ENCODE measurements around the gene PHKB.
A peak's percentile ranks its signal among the peaks of the same experiment; 100 is the strongest.
"Not testable (repeated sequence)": the region's sequence is repeated elsewhere in the genome, so short reads cannot be mapped to it uniquely, and the experiment has no call there.

The PHKB gene

DNA sequence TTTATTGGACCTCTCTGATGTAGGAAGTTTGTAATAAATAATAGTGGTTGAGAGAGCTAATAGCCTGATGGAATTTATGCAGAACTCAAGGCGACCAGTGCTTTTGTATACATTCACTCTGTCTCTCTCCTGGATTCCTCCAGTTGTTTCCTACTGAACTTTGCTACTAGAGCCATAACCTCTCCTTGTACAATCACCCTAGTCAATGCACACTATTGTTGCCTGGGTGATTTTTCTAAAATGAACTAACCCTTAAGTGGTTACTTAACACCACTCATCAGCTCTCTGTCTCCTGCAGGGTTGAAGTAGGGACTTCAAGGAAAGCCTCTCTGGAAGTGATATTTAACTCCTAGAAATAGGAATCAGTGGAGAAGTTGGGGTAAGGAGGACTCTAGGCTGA is 9.7 kb downstream of the PHKB start:
- Histone ChIP-seq H3K36me3 (ENCODE audit: control insufficient read depth, insufficient read depth, low read length, severe bottlenecking) (no peaks in the 10 kb centered on the region), H3K27me3 (replicated peaks; ENCODE audit: control insufficient read depth, insufficient read depth, low read length) (no peaks in the 10 kb centered on the region), H3K4me3 (ENCODE audit: low read length) (no peak overlapping the region), H3K9ac (ENCODE audit: low read length) (no peak overlapping the region), H3K9me3 (ENCODE audit: control insufficient read depth, low read length) (no peaks in the 10 kb centered on the region), H3K4me1 (ENCODE audit: control insufficient read depth, insufficient read depth, low read length) (peaks cover 5% of the 10 kb centered on the region)
- DNase-seq (ENCODE audit: low read depth), result no peak

DNA sequence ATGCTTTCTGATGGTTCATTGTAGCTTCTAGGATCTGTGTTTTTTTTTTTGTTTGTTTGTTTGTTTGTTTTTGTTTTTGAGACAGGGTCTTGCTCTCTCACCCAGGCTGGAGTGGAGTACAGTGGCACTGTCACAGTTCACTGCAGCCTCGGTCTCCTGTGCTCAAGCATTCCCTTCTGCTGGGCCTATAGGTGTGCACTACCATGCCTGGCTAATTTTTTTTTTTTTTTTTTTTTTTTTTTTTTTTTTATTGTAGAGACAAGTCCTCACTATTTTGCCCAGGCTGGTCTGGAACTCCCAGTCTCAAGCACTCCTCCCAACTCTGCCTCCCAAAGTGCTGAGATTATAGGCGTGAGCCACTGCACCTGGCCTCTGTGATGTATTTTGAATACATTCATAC is 11.9 kb downstream of the PHKB start:
- DNase-seq (ENCODE audit: low read depth); H3K36me3 ChIP-seq (ENCODE audit: control insufficient read depth, insufficient read depth, low read length, severe bottlenecking); H3K9me3 ChIP-seq (ENCODE audit: control insufficient read depth, low read length); H3K9ac ChIP-seq (ENCODE audit: low read length); H3K4me3 ChIP-seq (ENCODE audit: low read length); H3K4me1 ChIP-seq (ENCODE audit: control insufficient read depth, insufficient read depth, low read length); H3K27me3 ChIP-seq (replicated peaks; ENCODE audit: control insufficient read depth, insufficient read depth, low read length): not testable (repeated sequence)

DNA sequence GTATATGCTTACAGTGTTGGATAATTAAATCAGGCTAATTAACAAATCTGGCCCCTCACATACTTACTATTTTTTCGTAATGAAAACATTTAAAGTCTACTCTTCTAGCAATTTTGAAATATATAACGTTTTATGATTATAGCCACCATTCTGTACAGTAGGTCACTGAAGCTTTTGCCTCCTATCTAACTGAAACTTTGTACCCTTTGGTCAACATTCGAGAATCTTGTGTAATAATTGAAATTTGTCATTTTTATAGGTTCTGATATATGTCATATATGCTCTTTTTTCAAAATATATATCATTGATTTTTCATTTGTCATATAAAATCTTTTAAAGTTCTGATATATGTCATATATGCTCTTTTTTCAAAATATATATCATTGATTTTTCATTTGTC is 12.7 kb downstream of the PHKB start:
- H3K4me1 ChIP-seq (ENCODE audit: control insufficient read depth, insufficient read depth, low read length), result peaks cover 5% of the 10 kb centered on the region
- no peak overlapping the region for H3K9ac ChIP-seq (ENCODE audit: low read length)
- no peak for DNase-seq (ENCODE audit: low read depth)
- H3K4me3 ChIP-seq (ENCODE audit: low read length), result no peak overlapping the region
- H3K27me3 ChIP-seq (replicated peaks; ENCODE audit: control insufficient read depth, insufficient read depth, low read length), result no peaks in the 10 kb centered on the region
- no peaks in the 10 kb centered on the region for H3K9me3 ChIP-seq (ENCODE audit: control insufficient read depth, low read length)
- H3K36me3 ChIP-seq (ENCODE audit: control insufficient read depth, insufficient read depth, low read length, severe bottlenecking), result no peaks in the 10 kb centered on the region

DNA sequence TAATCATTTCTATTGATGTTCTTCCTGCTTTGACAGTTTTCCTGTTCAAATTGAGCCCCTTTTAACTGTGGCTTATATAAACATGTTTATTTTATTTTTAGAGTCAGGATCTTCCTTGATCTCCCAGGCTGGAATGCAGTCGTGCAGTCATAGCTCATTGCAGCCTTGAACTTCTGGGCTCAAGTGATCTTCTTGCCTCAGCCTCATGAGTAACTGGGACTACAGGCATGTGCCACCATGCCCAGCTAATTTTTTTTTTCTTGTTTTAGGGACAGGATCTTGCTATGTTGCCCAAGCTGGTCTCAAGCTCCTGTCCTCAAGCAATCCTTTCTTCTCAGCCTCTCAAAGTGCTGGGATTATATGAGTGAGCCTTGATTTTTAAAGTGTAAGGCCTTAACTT is 14.7 kb downstream of the PHKB start:
- Histone ChIP-seq H3K9ac (ENCODE audit: low read length) (no peak overlapping the region), H3K27me3 (replicated peaks; ENCODE audit: control insufficient read depth, insufficient read depth, low read length) (no peaks in the 10 kb centered on the region), H3K4me1 (ENCODE audit: control insufficient read depth, insufficient read depth, low read length) (peaks cover 5% of the 10 kb centered on the region), H3K9me3 (ENCODE audit: control insufficient read depth, low read length) (no peaks in the 10 kb centered on the region), H3K36me3 (ENCODE audit: control insufficient read depth, insufficient read depth, low read length, severe bottlenecking) (no peaks in the 10 kb centered on the region), H3K4me3 (ENCODE audit: low read length) (no peak overlapping the region)
- peak; percentile 40 for DNase-seq (ENCODE audit: low read depth)

DNA sequence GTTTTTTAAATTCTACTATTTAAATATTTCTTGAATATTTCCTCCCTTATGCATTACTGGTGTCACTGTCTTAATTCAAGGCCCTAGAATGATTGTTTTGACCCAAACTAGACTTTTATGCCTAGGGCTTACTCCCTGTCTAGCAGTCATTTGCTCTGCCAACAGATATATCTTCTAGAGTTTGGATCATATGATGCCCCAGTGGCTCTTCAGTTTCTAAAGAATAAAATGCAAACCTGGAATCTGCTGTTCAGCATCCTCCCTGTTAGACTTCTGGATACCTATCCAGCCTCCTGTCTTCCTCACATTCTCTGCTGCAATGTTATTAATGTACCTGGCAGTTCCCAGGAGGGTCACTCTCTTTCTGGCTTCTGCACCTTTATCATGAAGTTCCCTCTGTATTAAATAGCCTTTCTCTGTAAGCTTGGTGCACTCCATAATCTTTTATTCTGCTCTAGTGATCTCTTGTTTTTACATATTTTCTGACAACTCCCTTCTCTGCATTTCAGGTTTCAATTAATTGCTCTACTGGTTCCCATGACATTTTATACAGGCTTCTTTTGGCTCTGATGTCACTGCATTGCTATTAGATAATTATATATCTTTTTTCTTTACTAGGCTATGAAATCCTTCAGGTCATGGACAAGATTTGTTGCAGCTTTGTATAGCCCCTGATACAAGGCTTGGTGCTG is 15.7 kb downstream of the PHKB start:
- Histone ChIP-seq H3K9me3 (ENCODE audit: control insufficient read depth, low read length) (no peaks in the 10 kb centered on the region), H3K4me3 (ENCODE audit: low read length) (no peak overlapping the region), H3K9ac (ENCODE audit: low read length) (no peak overlapping the region), H3K27me3 (replicated peaks; ENCODE audit: control insufficient read depth, insufficient read depth, low read length) (no peaks in the 10 kb centered on the region), H3K36me3 (ENCODE audit: control insufficient read depth, insufficient read depth, low read length, severe bottlenecking) (no peaks in the 10 kb centered on the region), H3K4me1 (ENCODE audit: control insufficient read depth, insufficient read depth, low read length) (no peaks in the 10 kb centered on the region)
- DNase-seq (ENCODE audit: low read depth), result no peak

DNA sequence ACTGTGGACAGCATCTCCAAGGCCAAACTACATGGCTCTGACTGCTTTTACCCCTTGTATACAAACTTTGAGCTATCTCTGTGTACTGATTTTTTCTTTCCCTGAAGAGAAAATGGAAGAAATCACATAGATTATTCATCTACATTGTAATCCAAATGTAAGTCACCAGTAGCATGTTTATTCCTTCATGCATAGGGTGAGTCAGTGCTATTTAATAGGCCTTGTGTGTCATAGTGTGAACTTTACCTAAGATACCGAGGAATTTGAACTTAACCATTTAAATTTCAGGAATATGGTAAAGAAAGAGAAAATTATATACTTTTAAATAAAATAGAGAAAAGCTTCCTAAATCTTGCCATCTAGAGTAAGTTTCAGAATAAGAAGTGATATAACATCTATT is 16.5 kb downstream of the PHKB start:
- no peak for DNase-seq (ENCODE audit: low read depth)
- Histone ChIP-seq H3K4me3 (ENCODE audit: low read length) (no peak overlapping the region), H3K4me1 (ENCODE audit: control insufficient read depth, insufficient read depth, low read length) (no peaks in the 10 kb centered on the region), H3K9ac (ENCODE audit: low read length) (no peak overlapping the region), H3K27me3 (replicated peaks; ENCODE audit: control insufficient read depth, insufficient read depth, low read length) (no peaks in the 10 kb centered on the region), H3K36me3 (ENCODE audit: control insufficient read depth, insufficient read depth, low read length, severe bottlenecking) (no peaks in the 10 kb centered on the region), H3K9me3 (ENCODE audit: control insufficient read depth, low read length) (no peaks in the 10 kb centered on the region)

DNA sequence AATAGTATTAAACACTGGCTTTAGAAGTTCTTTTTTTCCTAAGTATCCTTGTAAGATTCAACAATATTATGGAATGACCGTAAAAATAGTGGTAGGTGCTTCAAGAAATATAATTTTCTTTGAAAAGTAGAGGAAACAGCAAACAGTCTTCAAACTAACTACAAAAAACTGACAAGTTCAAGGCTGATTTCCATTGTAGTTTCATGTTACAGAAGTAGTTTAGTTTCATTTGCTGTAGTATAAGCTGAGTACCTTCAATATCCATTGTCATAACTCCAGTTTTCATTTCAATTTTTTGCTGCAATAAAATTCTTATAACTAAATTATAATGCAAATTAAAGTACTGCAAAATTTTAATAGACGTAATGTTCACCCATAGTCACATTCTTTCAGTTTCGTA is 19.3 kb downstream of the PHKB start:
- H3K27me3 ChIP-seq (replicated peaks; ENCODE audit: control insufficient read depth, insufficient read depth, low read length), result no peaks in the 10 kb centered on the region
- H3K4me1 ChIP-seq (ENCODE audit: control insufficient read depth, insufficient read depth, low read length), result no peaks in the 10 kb centered on the region
- no peak overlapping the region for H3K4me3 ChIP-seq (ENCODE audit: low read length)
- no peaks in the 10 kb centered on the region for H3K9me3 ChIP-seq (ENCODE audit: control insufficient read depth, low read length)
- no peaks in the 10 kb centered on the region for H3K36me3 ChIP-seq (ENCODE audit: control insufficient read depth, insufficient read depth, low read length, severe bottlenecking)
- DNase-seq (ENCODE audit: low read depth), result no peak
- H3K9ac ChIP-seq (ENCODE audit: low read length), result no peak overlapping the region

DNA sequence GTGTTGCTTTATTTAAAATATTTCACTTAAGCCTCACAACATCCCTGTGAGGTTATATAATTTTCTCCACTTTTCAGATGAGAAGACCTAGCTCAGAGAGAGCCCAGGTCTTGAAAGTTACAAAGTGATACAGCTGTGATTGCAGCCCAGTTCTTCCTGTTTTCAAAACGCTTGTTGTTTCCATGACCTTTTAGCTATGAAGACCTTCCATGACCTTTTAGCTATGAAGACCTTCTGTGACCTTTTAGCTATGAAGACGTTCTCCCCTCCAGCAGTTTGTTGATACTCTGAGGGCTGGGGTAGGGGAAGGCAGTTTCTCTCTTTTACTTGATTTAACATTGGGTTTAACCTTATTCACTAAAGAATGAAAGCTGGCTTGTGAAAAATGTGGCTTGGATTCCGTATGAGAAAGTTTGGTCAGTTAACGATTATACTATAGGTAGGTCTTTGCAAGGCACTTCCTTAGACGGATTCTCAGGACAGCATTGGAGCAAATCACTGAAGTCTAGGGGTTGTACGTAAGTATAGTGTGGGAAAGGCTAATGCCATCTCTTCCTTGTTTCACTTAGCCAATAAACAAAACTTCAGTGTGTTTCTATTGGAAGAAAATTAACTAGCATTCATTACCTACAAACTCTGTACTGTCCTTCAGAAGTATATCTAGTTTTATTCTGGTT is 20.7 kb downstream of the PHKB start:
- Histone ChIP-seq H3K9ac (ENCODE audit: low read length) (no peak overlapping the region), H3K4me1 (ENCODE audit: control insufficient read depth, insufficient read depth, low read length) (no peaks in the 10 kb centered on the region), H3K36me3 (ENCODE audit: control insufficient read depth, insufficient read depth, low read length, severe bottlenecking) (peaks cover 5% of the 10 kb centered on the region), H3K27me3 (replicated peaks; ENCODE audit: control insufficient read depth, insufficient read depth, low read length) (no peaks in the 10 kb centered on the region), H3K4me3 (ENCODE audit: low read length) (no peak overlapping the region), H3K9me3 (ENCODE audit: control insufficient read depth, low read length) (no peaks in the 10 kb centered on the region)
- DNase-seq (ENCODE audit: low read depth), result no peak

DNA sequence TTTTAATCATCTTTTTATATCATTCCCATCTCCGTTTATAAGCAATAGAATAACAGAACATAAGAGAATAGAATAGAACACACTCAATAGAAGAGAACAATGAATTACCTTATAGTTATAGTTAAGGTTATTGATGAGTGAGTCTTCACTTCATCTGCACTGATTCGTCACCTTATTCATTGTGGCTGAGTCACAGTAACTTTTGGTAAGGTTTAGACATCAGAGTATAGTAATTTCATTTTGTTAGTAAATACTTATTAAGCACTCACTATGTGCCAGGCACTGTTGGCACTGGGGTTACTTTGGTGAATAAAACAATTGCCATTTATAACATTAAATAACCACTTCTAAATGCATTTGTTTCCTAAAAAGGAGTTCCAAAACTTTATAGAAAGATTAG is 22.5 kb downstream of the PHKB start:
- Histone ChIP-seq H3K9ac (ENCODE audit: low read length) (no peak overlapping the region), H3K9me3 (ENCODE audit: control insufficient read depth, low read length) (peaks cover 7% of the 10 kb centered on the region), H3K27me3 (replicated peaks; ENCODE audit: control insufficient read depth, insufficient read depth, low read length) (no peaks in the 10 kb centered on the region), H3K4me1 (ENCODE audit: control insufficient read depth, insufficient read depth, low read length) (no peaks in the 10 kb centered on the region), H3K4me3 (ENCODE audit: low read length) (no peak overlapping the region), H3K36me3 (ENCODE audit: control insufficient read depth, insufficient read depth, low read length, severe bottlenecking) (peaks cover 9% of the 10 kb centered on the region)
- no peak for DNase-seq (ENCODE audit: low read depth)

DNA sequence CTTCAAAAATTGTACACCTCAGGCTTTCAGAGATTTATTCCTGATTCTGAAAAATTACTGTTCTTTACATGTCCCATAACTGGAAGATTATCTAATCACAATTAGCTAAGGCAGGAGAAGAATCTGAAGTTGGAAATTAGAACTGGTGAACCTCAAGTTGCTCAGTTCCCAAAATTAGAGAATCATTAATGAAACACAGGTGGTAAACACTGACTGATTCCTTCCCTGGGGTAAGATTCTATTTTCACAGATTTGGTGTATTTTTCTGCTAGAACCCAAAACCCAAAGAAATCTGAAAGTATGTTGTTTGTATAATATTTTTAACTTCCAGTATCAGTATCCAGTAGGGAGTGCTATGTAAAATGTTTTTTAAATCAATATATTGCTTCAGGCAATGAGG is 25.7 kb downstream of the PHKB start:
- H3K27me3 ChIP-seq (replicated peaks; ENCODE audit: control insufficient read depth, insufficient read depth, low read length), result no peaks in the 10 kb centered on the region
- no peaks in the 10 kb centered on the region for H3K4me1 ChIP-seq (ENCODE audit: control insufficient read depth, insufficient read depth, low read length)
- no peak overlapping the region for H3K4me3 ChIP-seq (ENCODE audit: low read length)
- H3K9me3 ChIP-seq (ENCODE audit: control insufficient read depth, low read length), result peaks cover 22% of the 10 kb centered on the region
- no peak for DNase-seq (ENCODE audit: low read depth)
- H3K9ac ChIP-seq (ENCODE audit: low read length), result no peak overlapping the region
- H3K36me3 ChIP-seq (ENCODE audit: control insufficient read depth, insufficient read depth, low read length, severe bottlenecking), result peaks cover 20% of the 10 kb centered on the region

DNA sequence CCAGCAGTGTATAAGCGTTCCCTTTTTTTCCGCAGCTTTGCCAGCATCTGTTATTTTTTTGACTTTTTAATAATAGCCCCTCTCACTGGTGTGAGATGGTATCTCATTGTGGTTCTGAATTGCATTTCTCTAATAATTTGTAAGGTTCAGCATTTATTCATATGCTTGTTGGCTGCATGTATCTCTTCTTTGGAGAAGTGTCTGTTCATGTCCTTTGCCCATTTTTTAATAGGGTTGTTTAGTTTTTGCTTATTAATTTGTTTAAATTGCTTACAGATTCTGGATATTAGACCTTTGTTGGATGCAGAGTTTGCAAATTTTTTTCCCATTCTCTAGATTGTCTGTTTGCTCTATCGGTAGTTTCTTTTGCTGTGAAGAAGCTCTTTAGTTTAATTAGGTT is 26.9 kb downstream of the PHKB start:
- Histone ChIP-seq H3K36me3 (ENCODE audit: control insufficient read depth, insufficient read depth, low read length, severe bottlenecking) (peaks cover 20% of the 10 kb centered on the region), H3K9ac (ENCODE audit: low read length) (no peak overlapping the region), H3K27me3 (replicated peaks; ENCODE audit: control insufficient read depth, insufficient read depth, low read length) (no peaks in the 10 kb centered on the region), H3K4me3 (ENCODE audit: low read length) (no peak overlapping the region), H3K9me3 (ENCODE audit: control insufficient read depth, low read length) (peaks cover 22% of the 10 kb centered on the region), H3K4me1 (ENCODE audit: control insufficient read depth, insufficient read depth, low read length) (peaks cover under 1% of the 10 kb centered on the region)
- DNase-seq (ENCODE audit: low read depth), result no peak

DNA sequence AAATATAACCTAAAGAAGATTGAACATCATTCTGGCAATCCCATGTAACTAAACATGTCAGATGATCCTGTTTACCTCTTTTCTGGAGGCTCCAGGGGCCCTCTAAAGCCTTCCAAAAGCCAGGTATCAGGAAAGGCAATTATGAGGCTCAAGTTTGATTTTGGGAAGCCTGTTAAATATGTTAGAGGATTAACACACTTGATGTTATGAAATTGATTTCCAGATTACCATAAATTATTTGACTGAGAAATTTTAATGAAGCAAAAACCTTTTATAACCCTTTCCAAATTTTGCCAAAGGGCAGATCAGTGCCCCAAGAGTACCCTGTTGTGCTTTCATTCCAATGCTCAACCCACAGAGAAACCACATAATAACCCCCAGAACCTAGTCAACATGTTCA is 29.3 kb downstream of the PHKB start:
- H3K36me3 ChIP-seq (ENCODE audit: control insufficient read depth, insufficient read depth, low read length, severe bottlenecking), result peaks cover 20% of the 10 kb centered on the region
- no peak overlapping the region for H3K9ac ChIP-seq (ENCODE audit: low read length)
- DNase-seq (ENCODE audit: low read depth), result no peak
- H3K27me3 ChIP-seq (replicated peaks; ENCODE audit: control insufficient read depth, insufficient read depth, low read length), result no peaks in the 10 kb centered on the region
- H3K4me1 ChIP-seq (ENCODE audit: control insufficient read depth, insufficient read depth, low read length), result peaks cover 9% of the 10 kb centered on the region
- peaks cover 22% of the 10 kb centered on the region for H3K9me3 ChIP-seq (ENCODE audit: control insufficient read depth, low read length)
- H3K4me3 ChIP-seq (ENCODE audit: low read length), result peak overlapping the region; percentile 39

Measured in adipocyte (in vitro differentiated cells).